SU-DHL-6 (cell line): ENCODE measurements around the gene IFNAR2.

Experiments
- H2AFZ ChIP-seq: fragments of 200-600 bp; sonication (generic); 2 replicates; pipeline ENCODE4 v1.6.1; 2014; ENCODE audit warnings: low read depth, mild to moderate bottlenecking, moderate library complexity, mixed read lengths, antibody characterized with exemption, low read length; ENCODE audit not compliant: severe bottlenecking
- H3F3A ChIP-seq: fragments of 200-600 bp; shearing (Covaris generic); 2 replicates; pipeline ENCODE4 v1.6.0; 2016; ENCODE audit warnings: antibody characterized with exemption, mild to moderate bottlenecking; ENCODE audit not compliant: insufficient read depth
- H3K27ac ChIP-seq: fragments of 200-600 bp; sonication (generic); 2 replicates; pipeline ENCODE4 v1.5.1; 2016; ENCODE audit warnings: low read depth, mild to moderate bottlenecking, low read length, moderate library complexity, mixed read lengths
- H3K27me3 ChIP-seq: fragments of 200-600 bp; sonication (generic), shearing (Covaris generic); 2 replicates; pipeline ENCODE4 v1.6.0; 2014; ENCODE audit warnings: mild to moderate bottlenecking, low read length
- H3K36me3 ChIP-seq: fragments of 200-600 bp; sonication (generic); 2 replicates; pipeline ENCODE4 v1.6.1; 2014; ENCODE audit warnings: mild to moderate bottlenecking, low read length, mixed read lengths
- H3K4me2 ChIP-seq: fragments of 300-600, 200-600 bp; shearing (Covaris generic), sonication (generic); 2 replicates; pipeline ENCODE4 v1.6.0; 2014; ENCODE audit warnings: low read length, low read depth, mild to moderate bottlenecking; ENCODE audit not compliant: poor library complexity, severe bottlenecking
- H3K4me3 ChIP-seq: fragments of 200-600 bp; sonication (generic); 2 replicates; pipeline ENCODE4 v1.5.1; 2014; ENCODE audit warnings: antibody characterized with exemption, low read length, mild to moderate bottlenecking, mixed read lengths; ENCODE audit not compliant: insufficient read depth, poor library complexity, severe bottlenecking
- H3K79me2 ChIP-seq: fragments of 200-600 bp; sonication (generic); 2 replicates; pipeline ENCODE4 v1.6.1; 2014; ENCODE audit warnings: mild to moderate bottlenecking, low read length, moderate library complexity; ENCODE audit not compliant: insufficient read depth
- H3K9ac ChIP-seq: fragments of 200-600 bp; sonication (generic); 2 replicates; pipeline ENCODE4 v1.7.0; 2014; ENCODE audit warnings: mild to moderate bottlenecking, low read length
- H3K9me2 ChIP-seq: fragments of 200-600 bp; sonication (generic); replicated peaks from 2 replicates; pipeline ENCODE4 v1.6.1; 2014; ENCODE audit warnings: low read length; ENCODE audit not compliant: insufficient read depth
- H3K9me3 ChIP-seq: fragments of 200-600 bp; sonication (generic); 2 replicates; pipeline ENCODE4 v1.6.1; 2014; ENCODE audit warnings: low read length, mixed read lengths; ENCODE audit not compliant: insufficient read depth
- H4K20me1 ChIP-seq: fragments of 200-600 bp; sonication (generic); 2 replicates; pipeline ENCODE4 v1.6.1; 2014; ENCODE audit warnings: low read depth, mild to moderate bottlenecking, antibody characterized with exemption, low read length, moderate library complexity, mixed read lengths
- EZH2phosphoT487 ChIP-seq: fragments of 200-600 bp; sonication (generic), shearing (Covaris generic); conservative IDR thresholded peaks from 2 replicates; pipeline ENCODE4 v1.6.1; 2018; ENCODE audit warnings: mild to moderate bottlenecking, antibody characterized with exemption, low read length, moderate library complexity, mixed read lengths
- TF ChIP-seq, protein P1 (sequence below): fragments of 200-600 bp; sonication (generic); IDR thresholded peaks from one replicate; pipeline ENCODE4 v1.5.1; 2017; ENCODE audit warnings: antibody characterized with exemption, mild to moderate bottlenecking, low read length, moderate library complexity; ENCODE audit not compliant: insufficient read depth, poor library complexity, severe bottlenecking

Gene IFNAR2

DNA sequence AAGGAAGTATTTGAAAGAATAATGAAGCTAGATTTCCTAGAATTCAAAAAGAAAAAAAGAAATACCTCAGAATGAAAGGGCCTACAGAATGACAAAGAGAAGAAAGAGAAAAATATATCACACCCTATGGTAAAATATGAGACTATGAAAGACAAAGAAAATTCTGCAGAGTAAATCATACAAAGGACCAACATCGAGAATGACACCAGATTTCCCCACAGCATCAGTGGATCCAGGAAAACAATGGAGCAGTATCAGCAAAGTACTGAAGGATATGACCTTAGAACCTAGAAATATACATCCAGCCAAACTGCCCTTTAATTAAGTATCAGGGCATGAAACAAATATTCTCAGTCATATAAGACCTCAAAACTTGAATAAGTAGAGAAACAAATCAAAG is 21.2 kb upstream of the IFNAR2 start:
- no peak overlapping the region for H2AFZ ChIP-seq
- H3K4me3 ChIP-seq: no peak overlapping the region
- H3K36me3 ChIP-seq: no peaks in the 10 kb centered on the region; the same call in 1 of the 2 replicates

DNA sequence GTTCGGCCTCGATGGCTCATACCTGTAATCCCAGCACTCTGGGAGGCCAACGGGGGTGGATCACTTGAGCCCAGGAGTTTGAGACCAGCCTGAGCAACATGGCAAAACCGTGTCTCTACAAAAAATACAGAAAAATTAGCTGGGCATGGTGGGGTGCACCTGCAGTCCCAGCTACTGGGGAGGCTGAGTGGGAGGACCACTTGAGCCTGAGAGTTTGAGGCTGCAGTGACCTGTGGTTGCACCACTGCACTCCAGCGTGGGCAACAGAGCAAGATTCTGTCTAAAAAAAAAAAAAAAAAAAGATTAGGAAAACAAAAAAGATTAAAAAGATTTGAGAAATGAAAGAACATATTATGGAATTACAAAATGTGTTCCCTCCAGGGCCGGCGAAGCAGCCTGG is 18.4 kb upstream of the IFNAR2 start:
- Histone ChIP-seq H3K4me3 (no peak overlapping the region), H4K20me1 (no peaks in the 10 kb centered on the region), H3K9ac (no peak overlapping the region), H3F3A (peaks cover 29% of the 10 kb centered on the region), H2AFZ (no peak overlapping the region), H3K36me3 (no peaks in the 10 kb centered on the region; the same call in 1 of the 2 replicates), H3K79me2 (no peaks in the 10 kb centered on the region), H3K27me3 (no peaks in the 10 kb centered on the region), H3K9me2 (no peaks in the 10 kb centered on the region), H3K27ac (no peak overlapping the region), H3K9me3 (no peaks in the 10 kb centered on the region), H3K4me2 (no peak overlapping the region)
- TF ChIP-seq, protein P1, sequence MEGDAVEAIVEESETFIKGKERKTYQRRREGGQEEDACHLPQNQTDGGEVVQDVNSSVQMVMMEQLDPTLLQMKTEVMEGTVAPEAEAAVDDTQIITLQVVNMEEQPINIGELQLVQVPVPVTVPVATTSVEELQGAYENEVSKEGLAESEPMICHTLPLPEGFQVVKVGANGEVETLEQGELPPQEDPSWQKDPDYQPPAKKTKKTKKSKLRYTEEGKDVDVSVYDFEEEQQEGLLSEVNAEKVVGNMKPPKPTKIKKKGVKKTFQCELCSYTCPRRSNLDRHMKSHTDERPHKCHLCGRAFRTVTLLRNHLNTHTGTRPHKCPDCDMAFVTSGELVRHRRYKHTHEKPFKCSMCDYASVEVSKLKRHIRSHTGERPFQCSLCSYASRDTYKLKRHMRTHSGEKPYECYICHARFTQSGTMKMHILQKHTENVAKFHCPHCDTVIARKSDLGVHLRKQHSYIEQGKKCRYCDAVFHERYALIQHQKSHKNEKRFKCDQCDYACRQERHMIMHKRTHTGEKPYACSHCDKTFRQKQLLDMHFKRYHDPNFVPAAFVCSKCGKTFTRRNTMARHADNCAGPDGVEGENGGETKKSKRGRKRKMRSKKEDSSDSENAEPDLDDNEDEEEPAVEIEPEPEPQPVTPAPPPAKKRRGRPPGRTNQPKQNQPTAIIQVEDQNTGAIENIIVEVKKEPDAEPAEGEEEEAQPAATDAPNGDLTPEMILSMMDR: no peak
- no peak for TF ChIP-seq EZH2phosphoT487

More for the DNA sequence above, 21.2 kb upstream of the IFNAR2 start:
- no peaks in the 10 kb centered on the region for H3K9me3 ChIP-seq
- no peak overlapping the region for H3K9ac ChIP-seq
- H3K9me2 ChIP-seq: no peaks in the 10 kb centered on the region
- no peak overlapping the region for H3K4me2 ChIP-seq
- peaks cover 22% of the 10 kb centered on the region; the same call in 1 of the 2 replicates for H3F3A ChIP-seq
- H4K20me1 ChIP-seq: no peaks in the 10 kb centered on the region
- TF ChIP-seq, protein P1: no peak
- TF ChIP-seq EZH2phosphoT487: no peak
- no peak overlapping the region for H3K27ac ChIP-seq
- no peaks in the 10 kb centered on the region for H3K79me2 ChIP-seq
- no peaks in the 10 kb centered on the region for H3K27me3 ChIP-seq

DNA sequence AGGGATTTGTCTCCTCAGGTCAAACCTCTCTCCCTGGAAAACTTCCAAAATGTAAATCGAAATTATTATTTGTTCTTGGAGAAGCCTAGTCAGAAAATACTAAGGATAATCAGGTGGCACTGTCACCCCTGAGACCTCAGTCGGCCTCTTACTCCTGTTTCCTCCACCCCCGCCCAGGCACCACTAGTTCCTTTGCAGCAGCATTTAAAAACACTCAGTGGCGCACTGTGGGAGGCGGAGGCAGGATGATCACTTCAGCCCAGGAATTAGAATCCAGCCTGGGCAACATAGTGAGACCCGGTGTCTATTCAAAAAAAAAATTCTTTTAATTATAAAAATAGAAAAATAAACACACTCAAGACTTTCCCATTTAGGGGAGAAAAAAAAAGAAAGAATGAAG is 18.0 kb upstream of the IFNAR2 start:
- TF ChIP-seq, protein P1: no peak
- no peak for TF ChIP-seq EZH2phosphoT487
- no peaks in the 10 kb centered on the region for H4K20me1 ChIP-seq
- no peak overlapping the region for H3K27ac ChIP-seq
- H3K4me3 ChIP-seq: no peak overlapping the region
- no peaks in the 10 kb centered on the region for H3K9me2 ChIP-seq
- no peaks in the 10 kb centered on the region for H3K9me3 ChIP-seq
- H3K9ac ChIP-seq: no peak overlapping the region
- H3K79me2 ChIP-seq: no peaks in the 10 kb centered on the region
- no peak overlapping the region for H3K4me2 ChIP-seq
- no peak overlapping the region for H2AFZ ChIP-seq
- H3K27me3 ChIP-seq: no peaks in the 10 kb centered on the region
- no peaks in the 10 kb centered on the region; the same call in 1 of the 2 replicates for H3K36me3 ChIP-seq
- peaks cover 34% of the 10 kb centered on the region for H3F3A ChIP-seq
